HuH-7 (cell line): Measurements from ENCODE around the gene RGS12.

Experiments
- DNase-seq: peaks from one replicate; pipeline ENCODE4 v3.0.0; 2011; ENCODE audit warnings: low spot score

RGS12 gene, protein sequence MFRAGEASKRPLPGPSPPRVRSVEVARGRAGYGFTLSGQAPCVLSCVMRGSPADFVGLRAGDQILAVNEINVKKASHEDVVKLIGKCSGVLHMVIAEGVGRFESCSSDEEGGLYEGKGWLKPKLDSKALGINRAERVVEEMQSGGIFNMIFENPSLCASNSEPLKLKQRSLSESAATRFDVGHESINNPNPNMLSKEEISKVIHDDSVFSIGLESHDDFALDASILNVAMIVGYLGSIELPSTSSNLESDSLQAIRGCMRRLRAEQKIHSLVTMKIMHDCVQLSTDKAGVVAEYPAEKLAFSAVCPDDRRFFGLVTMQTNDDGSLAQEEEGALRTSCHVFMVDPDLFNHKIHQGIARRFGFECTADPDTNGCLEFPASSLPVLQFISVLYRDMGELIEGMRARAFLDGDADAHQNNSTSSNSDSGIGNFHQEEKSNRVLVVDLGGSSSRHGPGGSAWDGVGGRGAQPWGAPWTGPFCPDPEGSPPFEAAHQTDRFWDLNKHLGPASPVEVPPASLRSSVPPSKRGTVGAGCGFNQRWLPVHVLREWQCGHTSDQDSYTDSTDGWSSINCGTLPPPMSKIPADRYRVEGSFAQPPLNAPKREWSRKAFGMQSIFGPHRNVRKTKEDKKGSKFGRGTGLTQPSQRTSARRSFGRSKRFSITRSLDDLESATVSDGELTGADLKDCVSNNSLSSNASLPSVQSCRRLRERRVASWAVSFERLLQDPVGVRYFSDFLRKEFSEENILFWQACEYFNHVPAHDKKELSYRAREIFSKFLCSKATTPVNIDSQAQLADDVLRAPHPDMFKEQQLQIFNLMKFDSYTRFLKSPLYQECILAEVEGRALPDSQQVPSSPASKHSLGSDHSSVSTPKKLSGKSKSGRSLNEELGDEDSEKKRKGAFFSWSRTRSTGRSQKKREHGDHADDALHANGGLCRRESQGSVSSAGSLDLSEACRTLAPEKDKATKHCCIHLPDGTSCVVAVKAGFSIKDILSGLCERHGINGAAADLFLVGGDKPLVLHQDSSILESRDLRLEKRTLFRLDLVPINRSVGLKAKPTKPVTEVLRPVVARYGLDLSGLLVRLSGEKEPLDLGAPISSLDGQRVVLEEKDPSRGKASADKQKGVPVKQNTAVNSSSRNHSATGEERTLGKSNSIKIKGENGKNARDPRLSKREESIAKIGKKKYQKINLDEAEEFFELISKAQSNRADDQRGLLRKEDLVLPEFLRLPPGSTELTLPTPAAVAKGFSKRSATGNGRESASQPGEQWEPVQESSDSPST (N-terminal part only)

DNA sequence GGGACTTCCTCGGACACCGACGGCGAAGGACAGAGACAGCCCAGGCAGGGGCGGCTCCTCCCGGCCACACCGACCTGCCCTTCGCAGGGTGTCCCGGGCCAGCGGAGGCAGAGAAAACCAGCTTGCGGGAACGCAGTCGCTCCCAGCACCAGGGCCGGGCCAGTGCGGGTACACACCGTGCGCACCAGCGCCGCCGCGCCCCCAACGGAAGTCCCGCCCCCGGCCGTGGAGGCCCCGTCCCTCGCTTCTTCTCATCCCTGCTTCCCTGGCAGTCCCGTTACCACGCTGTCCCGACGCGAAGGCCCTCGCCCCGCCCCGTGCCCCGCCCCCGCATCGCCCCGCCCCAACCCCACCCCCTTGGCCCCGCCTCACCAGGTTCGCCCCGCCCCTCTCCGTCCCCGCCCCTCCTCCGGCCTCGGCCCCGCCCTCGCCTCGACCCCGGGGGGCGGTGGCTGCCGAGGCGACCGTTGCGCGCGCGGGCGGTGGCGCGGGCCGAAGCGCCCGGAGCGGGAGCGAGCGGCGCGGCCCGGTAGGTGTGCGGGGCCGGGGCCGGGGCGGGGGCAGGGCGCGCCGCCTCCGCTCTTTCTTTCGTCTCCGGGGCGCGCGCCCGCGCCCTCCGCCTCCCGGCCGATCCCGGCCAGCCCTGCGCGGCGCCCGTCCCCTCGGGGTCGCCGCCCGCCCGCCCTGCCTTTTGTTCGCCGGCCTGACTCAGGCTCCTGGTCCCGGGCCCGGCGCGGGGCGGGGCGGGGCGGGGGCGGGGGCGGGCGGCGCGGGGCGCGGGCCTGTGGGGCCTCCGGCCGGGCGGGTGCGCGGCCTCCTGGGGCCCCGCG, at the start of gene RGS12:
TSS of gene RGS12 (plus strand) at position 451 of the 830 bp plus-strand sequence. CDS start 23,150 bp downstream, outside the sequence.
- peak; percentile 99 for DNase-seq

DNA sequence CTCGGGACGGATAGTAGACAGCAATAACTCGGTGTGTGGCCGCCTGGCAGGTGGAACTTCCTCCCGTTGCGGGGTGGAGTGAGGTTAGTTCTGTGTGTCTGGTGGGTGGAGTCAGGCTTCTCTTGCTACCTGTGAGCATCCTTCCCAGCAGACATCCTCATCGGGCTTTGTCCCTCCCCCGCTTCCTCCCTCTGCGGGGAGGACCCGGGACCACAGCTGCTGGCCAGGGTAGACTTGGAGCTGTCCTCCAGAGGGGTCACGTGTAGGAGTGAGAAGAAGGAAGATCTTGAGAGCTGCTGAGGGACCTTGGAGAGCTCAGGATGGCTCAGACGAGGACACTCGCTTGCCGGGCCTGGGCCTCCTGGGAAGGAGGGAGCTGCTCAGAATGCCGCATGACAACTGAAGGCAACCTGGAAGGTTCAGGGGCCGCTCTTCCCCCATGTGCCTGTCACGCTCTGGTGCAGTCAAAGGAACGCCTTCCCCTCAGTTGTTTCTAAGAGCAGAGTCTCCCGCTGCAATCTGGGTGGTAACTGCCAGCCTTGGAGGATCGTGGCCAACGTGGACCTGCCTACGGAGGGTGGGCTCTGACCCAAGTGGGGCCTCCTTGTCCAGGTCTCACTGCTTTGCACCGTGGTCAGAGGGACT, 49.6 kb upstream of the RGS12 start:
- DNase-seq, result no peak

DNA sequence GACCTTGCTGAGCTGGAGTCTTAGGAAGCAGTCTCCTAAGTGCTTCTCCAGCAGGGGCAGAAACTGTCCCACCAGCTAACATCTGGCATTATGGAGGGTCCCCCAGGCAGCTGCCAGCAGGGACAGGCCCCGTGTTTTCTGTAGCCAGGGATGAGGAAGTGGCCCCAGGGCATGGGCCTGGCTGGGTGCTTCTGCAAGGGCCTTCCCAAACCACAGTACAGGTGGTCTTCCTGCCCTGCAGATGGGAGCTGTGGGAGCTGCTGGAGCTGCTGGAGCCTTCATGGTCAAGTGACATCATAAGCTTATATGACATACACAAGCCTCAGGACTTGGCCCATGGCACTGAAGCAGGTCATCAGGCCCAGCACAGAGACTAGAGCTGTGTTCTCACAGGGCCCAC, 48.8 kb upstream of the RGS12 start:
- no peak for DNase-seq

DNA sequence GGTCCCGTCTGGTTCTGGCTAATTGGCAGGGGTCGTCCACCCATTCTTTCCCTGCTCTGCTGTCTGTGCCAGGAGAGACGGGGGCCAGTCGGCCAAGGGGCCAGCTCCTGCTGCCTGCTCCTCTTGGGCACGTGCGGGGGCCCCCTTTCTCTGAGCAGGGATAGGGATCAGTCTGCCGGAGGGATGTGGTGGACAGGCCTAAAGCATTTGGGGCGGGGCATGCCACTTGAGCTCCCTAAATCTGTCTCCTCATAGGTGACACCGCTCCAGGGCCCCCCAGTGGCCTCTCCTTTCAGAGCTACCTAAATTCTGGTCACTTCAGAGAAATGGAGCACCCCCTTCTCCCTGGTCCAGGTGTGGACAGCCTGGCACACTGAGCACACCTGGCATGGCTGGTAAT, 48.1 kb upstream of the RGS12 start:
- no peak for DNase-seq

DNA sequence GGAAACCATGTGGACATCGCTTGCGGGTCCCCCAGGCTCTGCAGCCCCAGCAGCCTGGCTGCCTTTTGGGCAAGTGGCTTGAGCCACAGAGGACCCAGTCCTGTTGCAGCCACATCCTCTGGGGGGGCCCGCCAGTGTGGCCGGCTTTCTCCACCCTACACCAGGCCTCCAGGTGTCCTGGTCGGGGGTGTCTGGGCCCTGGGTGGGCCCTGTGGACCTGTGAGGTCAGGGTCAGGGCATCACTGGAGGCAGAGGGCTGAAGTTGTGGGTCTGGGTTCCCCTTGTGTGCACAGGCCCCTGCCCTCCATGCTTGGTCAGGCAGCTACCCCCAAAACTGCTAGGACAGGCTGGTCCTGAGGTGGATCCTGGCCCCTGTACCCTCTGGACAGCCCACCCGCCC, 47.1 kb upstream of the RGS12 start:
- no peak for DNase-seq

DNA sequence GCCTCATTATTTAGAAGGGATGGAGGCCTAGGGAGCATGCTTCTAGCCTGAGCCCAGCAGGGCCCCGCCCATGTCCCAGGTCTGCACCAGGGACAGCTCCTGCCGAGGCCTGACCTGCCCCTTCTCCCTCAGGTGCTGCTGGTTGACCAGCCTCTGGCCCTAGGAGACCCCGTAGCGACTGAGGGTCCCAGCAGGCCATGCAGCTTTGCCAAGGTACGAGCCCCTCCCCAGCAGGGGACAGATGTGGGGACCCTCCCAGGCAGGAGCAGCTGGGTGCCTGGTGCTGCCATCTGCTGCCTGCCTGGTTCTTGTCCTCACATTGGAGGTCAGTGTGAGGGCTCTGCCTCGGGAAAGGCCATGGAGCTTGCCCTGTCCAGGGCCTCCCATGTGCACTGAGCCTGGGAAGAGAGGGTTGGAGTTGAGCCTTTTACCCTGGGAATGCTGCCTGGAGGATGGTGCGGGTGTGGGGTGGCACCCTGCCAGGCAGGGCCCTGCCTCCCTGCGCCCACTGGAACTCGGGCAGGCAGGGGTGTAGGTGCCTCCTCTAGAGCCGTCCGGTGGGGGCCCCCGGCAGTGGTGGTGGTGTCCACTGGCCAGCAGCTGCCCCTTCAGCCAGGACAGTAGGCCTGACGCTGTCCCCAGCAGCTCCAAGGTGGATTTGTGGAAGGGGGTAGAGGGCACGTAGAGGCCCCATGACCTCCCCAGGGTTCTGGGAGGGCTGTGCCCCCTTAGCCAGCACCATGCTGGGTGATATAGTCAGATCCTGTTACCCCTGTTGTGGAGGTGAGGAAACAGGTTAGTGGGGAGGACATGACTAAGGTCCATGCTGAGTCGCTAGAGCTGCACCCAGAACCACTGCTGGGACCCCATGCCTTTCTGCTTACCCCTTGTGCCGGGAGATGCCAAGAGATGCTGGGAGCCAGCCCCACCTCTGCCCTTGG, 46.1 kb upstream of the RGS12 start:
- DNase-seq, result peak; percentile 36

DNA sequence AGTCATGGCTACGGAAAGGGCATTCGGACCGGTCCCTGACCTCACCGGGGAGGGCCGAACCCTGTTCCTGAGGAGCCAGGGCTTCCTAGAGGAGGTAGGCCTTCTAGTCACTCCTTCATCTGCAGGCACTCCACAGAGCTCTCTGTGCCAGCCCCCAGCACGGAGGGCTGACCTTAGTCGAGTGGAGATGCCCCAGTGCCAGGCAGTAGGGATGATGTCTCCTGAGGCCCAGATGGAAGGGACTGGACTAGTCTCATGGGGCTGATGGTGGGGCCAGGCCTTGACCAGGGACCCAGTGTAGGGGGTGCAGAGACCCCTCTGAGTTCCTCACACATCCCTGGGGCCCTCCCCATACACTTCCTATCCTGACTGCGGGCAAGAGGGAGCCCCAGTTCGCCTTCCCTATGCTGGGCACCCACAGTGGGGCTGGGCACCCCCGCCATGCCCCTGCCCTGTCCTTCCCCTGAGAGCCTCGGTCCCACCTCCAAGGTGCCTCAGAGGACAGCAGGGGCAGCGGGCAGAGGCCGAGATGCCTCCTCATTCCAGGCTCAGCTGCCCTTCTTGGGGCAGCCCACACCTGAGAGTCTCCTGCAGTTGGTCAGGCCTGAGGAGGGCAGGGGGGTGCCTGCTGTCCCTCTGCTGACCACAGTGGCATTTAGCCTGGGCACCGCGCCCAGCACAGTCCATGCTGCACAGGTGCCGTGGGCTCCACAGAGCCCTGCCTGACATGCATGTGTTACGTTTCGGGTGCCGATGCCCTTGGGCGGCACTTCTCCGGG, 45.2 kb upstream of the RGS12 start:
- no peak for DNase-seq

DNA sequence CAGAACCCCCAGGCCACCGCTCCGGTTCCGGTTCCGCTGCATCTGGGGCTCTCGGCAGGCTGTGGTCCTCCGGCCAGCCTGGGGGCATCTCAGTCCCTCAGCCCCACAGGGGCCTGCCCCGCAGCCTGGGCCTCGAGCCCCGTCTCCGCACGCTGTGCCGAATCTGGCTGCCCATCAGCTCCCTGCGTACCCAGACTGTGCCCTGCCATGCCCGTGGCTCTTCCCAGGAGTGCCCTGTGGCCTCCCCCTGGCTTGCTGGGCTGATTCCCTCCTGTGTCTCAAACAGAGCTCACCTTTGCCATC, 44.7 kb upstream of the RGS12 start:
- DNase-seq, result no peak

DNA sequence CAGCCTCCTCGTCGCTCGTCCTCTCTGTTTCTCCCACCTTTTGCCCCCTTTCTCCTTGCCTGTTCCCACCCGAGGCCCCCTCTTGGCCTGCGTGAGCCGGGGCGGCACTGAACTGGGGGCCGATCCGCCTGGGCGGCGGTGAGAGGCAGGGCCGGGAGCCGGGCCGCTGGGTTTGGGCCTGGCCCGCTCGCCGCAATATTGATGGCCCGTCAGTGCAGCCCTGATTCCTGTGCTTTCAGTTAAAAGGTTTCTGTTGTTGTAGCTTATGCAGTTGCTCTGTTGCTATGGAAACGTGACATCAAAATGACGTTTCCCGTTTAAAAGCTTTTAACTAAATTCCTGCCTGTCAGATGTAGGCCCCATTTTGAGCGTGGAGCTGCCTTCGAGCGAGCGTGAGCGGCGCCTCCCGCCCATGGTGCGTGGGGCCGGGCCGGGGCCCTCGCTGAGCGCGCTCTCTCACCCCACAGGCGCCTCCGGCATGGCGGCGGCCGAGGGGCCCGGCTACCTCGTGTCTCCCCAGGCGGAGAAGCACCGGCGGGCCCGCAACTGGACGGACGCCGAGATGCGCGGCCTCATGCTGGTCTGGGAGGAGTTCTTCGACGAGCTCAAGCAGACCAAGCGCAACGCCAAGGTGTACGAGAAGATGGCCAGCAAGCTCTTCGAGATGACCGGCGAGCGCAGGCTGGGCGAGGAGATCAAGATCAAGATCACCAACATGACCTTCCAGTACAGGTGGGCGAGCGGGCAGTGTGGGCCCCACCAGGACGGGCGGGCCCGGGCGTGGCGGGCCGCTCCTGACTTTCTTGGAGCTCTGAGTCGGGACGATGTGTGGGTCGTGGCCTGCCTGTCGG, 43.8 kb upstream of the RGS12 start, which contains the start of gene MSANTD1:
TSS of gene MSANTD1 (plus strand) at position 349 of the 851 bp plus-strand sequence. CDS start at position 413, 64 bp downstream.
- DNase-seq, result no peak

DNA sequence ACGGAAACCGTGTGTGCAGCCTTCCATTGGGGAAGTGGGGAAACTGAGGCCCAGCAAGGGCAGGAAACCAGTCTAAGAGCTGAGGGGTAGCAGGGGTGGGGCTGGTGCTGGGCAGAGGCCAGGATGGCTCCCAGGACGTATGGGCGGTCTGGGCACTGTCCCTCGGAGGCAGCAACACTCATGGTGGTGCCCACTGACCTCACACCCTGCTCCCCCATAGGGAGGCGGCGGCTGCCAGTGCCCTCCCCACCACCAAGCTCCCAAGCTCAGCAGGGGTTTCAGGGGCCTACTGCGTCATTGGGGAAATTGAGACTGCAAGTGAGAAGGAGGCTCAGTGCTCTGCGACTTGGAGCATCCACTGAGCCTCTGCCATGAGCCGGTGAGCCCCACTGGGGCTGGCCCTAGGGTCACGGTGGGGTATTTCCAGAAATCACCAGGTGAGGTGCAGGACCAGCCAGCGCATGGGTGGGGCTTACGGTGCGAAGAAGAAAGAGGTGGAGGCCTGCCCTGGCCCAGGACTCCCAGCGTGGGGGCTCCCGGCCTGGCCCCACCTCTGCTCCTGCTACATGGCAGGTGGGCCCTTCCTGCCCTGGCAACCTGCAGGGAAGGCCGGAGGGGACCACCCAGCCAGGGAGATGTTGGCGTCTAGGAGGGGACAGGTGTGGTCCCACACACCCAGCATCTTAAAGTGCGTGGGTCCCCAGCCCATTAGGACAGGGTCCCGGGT, 42.9 kb upstream of the RGS12 start:
- no peak for DNase-seq

DNA sequence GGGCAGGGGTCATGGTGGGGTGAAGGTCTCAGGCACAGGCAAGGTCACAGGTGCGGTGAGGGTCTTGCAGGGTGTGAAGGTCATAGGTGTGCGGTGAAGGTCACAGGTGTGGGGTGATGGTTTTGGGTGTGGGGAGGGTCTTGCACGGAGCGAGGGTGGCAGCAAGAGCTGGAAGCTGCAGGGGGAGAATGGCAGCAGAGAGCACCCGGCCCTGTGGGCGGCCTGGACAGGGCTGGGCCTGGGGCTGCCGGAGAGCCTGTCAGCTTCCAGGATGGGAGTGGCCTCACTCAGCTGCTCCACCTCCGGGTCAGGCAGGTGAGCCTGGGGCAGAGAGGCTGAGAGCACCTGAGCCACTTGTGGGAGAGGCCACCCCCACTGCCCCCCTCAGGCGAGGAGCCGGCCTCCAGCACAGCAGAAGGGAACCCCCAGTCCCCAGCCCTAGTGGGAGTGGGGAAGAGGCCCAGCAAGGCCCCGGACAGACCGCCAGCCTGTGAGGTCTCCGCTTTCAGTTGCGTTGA, 42.3 kb upstream of the RGS12 start:
- no peak for DNase-seq

DNA sequence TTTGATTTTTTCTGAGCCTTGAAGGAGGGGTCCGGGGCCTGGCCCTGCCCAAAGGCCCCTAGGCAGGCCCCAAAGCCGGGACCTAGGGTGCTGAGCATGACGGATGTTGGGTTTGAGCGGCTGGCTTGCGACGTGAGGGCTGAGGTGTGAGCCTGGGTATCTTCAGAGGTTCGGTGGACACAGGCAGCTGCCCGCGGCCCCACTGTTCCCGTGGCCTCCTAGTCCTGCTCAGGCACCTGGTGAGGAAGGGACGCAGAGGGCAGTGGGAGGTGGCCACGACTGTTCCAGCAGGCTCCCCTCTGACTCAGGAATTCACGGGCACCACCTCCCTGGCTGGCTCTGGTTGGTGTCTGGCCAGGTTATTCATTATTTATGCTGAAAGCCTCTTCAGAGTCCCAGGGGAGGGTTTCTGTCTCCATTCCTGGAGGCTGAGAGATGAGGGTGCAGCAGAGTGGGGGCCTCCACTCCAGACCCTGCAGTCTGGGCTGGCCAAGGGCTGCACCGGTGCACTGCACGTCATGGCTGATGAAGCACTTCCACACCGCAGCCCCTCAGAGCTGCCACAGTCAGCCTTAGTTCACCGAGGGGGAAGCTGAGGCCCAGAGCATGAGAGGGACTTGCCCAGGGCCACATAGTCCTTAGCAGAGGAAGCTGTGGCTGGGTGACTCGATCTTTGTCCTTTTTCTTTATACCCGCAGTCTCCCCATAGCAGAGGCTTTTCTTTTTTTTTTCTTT, 41.7 kb upstream of the RGS12 start:
- DNase-seq, result no peak

DNA sequence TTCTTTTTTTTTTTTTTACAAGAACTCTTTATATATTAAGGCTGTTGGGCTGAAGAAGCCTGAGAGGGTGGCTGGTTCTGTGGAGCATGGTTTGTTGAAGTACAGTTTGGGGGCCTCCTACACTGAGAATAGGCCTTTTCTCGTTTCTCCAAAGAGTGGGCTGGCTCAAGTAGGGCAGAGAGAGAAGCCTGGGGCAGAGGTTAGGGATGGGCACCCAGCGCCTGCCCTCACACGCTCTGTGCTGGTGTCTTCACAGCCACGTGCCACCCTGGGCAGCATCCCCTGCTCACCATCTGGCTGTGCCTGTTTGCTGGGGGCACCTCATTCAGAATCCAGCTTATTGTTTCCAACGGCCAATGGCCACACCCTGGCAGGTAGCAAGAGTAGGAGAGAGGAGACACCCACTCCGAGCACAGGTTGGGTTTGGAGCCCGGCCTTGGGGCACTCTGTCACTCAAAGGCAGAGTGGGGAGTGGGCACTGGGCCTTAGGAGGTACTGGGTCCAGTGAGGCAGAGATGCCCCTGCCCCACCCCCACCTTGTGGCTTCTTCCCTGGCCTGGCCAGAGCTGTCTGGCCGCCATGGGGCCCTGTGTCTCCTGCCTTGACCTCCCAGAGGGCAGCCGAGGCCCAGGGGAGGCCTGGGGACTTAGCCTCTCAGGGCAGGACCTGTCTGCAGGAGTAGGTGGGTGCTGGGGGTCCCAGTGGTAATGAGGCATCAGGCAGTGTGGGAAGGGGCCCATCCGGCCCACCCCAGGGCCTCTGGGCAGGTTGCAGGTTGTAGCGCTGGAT, 40.9 kb upstream of the RGS12 start:
- no peak for DNase-seq

DNA sequence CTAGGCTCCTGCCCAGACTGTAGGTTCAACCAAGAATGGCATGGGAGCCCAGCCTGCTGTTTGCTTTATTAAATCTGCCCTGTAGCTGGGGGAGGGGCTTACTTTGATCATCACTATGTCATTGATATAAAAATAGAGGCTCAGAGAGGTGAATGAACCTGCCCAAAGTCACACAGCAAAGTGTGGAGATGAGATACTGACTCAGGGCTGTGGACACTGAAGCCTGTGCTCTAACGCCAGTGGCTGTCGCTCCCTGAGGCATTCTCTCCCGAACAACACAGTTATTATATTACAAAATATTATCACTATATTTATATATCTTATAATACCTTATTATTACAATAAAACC, 40.4 kb upstream of the RGS12 start:
- no peak for DNase-seq

DNA sequence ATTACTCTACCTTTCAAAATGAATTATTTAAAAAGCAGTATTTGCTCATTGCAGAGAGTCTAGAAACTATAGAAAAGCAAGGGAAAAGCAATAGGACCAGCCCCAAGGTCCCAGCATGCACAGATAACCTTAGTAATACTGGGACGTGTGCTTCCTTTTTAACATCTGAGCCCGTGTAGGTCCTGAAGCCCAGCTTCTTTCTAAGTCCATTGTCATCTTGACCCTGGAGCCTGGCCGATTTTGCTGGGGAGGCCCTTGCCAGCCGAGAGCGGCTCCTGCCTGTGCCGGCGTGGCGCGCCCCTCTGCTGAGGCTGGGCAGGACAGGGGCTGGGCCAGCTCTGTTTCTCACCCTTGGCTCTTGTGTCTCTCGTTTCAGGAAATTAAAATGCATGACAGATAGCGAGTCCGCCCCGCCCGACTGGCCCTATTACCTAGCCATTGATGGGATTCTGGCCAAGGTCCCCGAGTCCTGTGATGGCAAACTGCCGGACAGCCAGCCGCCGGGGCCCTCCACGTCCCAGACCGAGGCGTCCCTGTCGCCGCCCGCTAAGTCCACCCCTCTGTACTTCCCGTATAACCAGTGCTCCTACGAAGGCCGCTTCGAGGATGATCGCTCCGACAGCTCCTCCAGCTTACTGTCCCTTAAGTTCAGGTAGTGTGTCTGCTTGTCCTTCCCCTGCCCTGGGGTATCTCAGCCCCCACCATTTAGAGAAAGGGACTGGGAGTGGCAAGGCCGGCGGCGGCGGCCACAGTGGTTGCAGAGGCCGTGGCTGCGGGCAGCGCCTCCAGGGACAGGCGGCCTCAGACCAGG, 39.8 kb upstream of the RGS12 start:
- DNase-seq, result no peak
